ENCODE measurements around the gene TNFSF9.
"Not testable (repeated sequence)": the region's sequence is repeated elsewhere in the genome, so short reads cannot be mapped to it uniquely, and the experiment has no call there.

The TNFSF9 gene

DNA sequence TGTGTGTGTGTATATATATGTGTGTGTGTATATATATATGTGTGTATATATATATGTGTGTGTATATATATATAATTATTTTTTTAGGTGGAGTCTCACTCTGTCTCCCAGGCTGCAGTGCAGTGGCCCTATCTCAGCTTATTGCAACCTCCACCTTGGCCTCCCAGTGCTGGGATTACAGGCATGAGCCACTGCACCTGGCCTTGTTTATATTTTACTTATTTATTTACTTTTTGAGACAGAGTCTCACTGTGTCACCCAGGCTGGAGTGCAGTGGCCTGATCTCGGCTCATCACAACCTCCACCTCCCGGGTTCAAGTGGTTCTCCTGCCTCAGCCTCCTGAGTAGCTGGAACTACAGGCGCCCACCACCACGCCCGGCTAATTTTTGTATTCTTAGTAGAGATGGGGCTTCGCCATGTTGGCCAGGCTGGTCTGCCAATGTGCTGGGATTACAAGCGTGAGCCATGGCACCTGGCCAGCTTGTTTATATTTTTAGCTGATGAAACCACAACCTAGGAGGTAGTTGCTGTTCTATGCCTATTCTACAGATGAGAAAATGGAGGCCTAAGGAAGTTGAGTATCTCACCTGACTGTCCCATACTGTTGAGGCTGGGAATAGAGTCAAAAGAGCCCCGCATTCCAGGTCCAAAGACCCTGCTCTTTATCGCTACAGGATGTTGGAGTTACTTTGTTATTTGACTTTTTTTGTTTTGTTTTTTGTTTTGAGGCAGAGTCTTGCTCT, 22.6 kb upstream of the TNFSF9 start:
- not testable (repeated sequence) for DNase-seq (ENCODE audit: low spot score)

DNA sequence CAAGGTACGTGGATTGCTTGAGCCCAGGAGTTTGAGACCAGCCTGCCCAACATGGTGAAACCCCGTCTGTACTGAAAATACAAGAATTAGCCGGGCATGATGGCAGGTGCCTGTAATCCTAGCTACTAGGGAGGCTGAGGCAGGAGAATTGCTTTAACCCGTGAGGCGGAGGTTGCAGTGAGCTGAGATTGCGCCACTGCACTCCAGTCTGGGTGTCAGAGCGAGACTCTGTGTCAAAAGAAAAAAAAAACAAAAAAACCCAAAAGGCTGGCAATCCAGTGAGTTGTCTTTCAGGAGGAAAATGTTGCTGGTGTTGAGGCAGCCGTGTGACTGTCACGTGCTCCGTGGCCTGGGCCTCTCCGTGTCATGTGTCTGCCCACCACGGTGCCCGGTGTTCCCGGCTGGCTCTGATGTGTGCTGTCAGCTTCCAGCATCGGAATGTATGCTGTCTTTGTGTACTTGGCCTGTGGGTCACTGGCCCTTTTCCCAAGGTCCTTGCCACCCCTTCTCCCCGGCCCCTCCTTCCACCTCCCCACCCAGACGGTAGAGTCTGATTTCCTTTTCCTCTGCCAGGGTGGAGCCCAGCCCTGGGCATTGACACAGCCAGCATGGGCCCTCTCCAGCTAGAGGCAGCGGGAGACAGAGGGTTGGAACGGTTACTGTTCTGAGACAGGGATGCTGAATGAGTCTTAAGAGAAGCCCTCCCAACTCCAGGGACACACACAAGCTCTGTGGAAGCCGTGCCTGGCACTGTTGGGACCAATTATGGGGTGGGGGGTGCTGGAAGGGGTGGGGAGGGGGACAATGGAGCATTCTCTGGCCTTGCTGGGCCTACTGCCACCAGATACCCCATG, 21.5 kb upstream of the TNFSF9 start:
- no peak for DNase-seq (ENCODE audit: low spot score)

DNA sequence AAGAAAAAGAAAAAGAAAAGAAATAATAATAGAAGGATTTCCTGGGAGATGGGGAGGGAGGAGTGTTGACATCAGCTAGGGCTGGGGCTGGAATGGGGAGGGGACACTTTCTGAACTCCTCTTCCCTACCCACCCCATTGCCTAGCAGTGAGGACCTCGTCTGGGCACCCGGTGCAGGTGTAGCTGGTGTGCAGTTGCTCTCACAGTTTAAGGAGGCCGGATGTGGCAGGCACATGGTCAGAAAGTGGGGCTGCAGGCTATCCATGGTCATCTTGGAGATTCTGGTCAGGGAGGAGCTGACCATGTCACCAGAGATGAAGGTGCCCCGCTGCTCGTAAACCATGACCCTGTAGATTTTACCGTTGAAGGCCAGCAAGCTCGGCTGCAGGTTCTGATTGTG, 20.2 kb upstream of the TNFSF9 start:
- no peak for DNase-seq (ENCODE audit: low spot score)

DNA sequence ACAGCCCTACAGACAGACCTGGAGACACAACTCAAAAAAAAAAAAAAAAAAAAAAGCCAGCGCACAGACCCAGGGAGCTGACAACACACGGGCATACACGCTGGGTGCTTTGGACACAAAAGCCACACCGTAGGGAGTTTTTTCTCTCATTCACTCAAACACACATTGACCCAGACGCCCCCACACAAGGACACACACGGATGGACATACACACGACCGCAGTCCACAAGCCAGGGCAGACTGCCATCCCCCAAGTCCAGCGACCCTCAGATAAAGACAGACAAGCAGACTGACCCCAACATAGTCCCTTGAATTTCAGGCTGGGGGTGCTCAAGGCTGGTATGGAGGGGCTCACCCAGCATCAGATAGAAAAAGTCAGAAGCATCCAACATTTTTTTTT, 16.7 kb upstream of the TNFSF9 start:
- DNase-seq (ENCODE audit: low spot score) = no peak

DNA sequence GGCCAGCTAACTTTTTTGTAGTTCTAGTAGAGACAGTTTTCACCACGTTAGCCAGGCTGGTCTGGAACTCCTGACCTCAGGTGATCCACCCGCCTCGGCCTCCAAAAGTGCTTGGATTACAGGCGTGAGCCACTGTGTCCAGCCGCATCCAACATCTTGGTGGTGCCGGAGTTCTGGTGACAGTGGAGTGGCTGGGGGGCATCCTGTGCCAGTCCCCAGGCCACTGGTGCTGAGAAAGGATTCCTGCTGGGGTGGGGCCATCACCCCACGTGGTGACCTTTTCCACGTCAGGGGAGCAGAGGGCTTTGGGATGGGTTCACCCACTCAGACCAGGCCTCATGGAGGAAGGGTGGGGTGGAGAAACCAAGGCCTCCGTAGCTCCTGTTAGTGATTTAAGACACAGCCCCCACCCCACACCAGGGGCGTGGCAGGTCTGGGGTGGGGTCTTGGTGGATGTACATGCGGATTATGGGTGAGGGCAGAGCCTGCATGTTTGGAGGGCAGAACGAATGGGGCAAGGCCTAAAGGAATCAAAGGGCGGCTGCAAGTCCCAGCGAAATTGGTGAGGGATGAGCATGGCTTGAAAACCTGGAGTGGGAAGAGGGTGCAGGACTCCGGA, 15.8 kb upstream of the TNFSF9 start:
- no peak for DNase-seq (ENCODE audit: low spot score)

DNA sequence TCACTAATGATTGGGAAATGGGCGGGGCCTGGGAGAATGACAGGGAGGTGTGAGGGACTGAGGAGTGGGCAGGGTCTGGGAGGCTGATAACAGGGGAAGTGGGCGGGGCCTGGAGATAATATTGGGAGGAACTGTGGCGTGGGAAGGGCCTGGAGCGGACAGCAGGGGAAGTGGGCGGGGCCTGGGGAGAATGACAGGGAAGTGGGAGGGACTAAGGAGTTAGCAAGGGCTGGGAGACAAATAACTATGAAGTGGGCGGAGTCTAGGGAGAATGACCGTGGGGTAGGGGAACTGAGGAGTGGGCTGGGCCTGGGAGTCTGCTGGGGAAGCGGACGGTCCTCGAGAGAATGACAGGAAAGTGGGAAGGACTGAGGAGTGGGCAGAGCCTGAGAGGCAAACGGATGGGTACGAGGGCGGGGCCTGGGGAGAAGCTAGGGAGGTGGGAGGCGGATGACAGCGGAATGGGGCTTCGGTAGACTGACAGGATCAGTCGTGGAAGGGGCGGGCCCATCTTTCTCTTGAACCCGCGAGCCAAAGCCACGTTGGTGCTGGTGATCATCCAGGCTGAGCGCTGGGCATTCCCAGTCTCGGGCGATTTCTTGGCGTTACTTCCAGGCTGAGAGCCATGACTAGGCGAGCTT, 14.7 kb upstream of the TNFSF9 start:
- DNase-seq (ENCODE audit: low spot score) = peak; percentile 89

DNA sequence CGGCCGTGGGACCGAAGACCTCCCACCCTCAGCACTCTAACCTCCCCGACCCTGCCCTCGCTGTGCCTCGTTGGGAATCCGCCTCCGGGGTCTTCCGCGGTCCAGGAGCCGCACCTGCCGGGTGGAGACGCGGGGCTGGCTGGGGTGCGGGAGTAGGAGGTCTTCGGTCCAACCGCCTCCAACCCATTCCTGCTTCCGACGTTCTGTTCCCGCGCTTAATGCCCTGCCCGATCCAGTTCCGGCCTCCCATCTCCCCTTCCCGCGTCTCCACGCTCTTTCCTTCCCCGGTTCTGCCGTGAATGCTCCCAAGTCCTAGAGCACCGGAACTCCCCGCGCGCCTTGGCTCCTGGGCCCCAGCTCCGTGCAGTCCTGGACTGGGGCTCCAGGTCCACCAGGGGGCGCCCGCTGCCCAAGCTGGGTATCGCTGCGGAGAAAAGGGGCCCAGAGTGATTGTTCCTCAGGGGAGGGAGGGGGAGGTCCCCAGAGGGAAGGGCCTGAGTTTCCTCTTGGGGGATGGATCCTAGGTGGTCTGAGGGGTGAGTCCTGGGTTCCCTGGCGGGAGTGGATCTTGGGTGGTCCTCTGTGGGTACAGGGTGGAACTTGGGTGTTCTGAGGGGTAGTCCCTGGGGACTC, 14.1 kb upstream of the TNFSF9 start:
- peak; percentile 76 for DNase-seq (ENCODE audit: low spot score)

DNA sequence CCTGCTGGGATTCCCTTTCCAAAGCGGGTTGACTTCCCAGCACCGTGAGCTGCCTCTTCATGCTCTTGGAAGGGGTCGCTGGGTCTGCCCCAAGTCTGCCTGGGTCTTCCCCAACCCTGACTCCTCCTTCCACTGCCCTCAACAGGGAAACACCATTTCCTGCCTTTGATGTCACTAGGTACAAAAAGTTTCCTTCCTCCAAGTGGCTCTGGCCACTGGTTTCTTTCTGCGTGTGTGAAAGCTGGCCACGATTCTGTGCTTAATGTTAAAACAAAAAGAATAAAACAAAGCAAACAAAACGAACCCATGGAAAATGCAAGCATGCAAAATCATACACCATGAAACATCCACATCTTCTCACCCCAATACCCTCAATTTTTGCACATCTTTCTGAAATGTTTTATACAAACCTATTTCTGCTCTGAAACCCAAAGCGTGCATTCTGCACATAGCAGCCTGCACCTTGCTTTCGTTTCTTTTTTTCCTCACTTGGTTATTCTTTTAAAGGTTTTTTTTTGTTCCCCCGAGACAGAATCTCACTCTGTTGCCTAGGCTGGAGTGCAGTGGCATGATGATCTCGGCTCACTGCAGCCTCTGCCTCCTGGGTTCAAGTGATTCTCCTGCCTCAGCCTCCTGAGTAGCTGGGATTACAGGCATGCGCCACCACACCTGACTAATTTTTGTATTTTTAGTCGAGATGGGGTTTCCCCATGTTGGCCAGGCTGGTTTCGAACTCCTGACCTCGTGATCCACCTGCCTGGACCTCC, 12.5 kb upstream of the TNFSF9 start:
- DNase-seq (ENCODE audit: low spot score) = no peak

DNA sequence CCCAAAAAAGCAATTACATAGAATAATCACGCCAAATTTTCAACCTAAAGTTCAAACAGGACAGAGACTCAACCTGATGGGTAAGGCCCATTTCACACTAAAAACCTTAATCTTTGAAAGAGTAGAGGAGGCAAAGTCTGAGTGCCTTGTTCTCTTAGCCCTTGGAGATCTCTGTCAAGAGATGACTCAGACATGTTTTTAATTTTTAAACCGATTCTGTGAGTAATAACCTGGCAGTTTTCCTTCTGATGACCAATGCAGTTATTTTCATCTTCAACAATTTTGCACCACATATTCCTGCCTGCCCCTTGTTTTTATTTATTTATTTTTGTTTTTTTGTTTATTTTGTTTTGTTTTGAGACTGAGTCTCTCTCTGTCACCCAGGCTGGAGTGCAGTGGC, 11.5 kb upstream of the TNFSF9 start:
- DNase-seq (ENCODE audit: low spot score) = peak; percentile 65

DNA sequence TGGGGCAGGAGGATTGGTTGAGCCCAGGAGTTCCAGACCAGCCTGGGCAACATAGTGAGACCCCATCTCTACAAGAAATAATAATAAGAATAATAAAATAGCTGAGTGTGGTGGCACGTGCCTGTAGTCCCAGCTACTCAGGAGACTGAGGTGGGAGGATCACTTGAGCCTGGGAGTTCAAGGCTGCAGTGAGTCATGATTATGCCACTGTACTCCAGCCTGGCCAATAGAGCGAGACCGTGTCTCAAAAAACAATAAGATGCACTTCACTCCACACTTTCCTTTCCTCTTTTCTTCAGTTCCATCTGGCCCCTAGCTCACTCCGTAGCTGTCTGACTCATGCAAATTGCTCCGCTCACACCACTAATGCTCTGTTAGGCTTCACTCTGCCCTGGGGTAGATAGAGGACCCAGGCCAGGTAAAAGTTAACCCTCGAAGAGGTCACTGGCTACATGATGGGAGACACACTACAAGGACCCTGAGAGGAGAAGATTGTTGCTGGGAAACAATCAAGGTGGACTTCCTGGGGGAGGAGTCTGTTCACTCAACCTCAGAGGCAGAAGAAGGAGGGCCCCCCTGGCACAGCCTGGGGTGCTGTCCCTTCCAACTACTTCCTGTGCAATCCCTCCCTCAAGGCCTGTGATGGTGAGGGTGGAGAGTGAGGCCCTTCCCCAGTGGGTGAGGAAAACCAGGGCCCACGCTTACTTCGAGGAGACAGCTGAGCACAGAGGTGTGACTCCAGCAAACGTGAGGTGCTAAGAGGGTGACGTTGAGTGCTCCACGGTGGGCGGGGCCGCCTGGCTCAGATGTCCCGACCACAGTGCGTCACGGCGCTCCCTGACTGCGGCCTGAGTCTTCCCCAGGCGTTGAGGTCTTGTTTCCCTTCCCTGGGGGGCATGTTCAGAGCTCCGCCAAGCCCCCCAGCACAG, 8.8 kb upstream of the TNFSF9 start:
- DNase-seq (ENCODE audit: low spot score) = no peak

DNA sequence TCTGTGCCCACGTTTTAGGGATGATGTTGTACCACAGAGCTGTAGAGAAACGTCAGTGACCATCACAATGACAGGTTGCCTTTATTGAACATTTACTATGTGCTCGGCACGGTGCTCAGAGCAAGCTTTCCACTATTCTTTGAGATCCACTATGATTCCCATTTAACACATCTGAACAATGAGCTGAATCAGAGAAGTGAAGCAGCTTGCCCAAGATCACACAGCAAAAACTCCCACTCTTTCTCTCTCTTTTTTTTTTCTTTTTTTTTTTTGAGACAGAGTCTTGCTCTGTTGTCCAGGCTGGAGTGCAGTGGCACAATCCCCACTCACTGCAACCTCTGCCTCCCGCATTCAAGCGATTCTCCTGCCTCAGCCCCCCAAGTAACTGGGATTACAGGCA, 8.1 kb upstream of the TNFSF9 start:
- no peak for DNase-seq (ENCODE audit: low spot score)

DNA sequence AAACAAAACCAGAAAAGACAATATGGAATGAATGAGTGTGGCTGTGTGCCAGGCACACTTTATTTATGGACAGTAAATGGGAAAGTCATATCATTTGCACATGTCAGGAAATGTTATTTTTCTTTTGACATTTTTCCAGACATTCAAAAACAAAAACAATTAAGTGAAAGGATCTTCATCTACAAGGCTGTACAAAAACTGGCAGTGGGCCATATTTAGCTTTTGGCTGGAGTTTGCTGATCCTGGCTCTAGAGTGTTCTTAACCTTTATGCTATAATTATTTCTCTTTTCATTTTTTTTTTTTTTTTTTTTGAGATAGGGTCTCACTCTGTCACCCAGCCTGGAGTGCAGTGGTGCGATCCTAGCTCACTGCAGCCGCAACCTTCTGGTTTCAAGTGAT, 6.5 kb upstream of the TNFSF9 start:
- DNase-seq (ENCODE audit: low spot score) = no peak

DNA sequence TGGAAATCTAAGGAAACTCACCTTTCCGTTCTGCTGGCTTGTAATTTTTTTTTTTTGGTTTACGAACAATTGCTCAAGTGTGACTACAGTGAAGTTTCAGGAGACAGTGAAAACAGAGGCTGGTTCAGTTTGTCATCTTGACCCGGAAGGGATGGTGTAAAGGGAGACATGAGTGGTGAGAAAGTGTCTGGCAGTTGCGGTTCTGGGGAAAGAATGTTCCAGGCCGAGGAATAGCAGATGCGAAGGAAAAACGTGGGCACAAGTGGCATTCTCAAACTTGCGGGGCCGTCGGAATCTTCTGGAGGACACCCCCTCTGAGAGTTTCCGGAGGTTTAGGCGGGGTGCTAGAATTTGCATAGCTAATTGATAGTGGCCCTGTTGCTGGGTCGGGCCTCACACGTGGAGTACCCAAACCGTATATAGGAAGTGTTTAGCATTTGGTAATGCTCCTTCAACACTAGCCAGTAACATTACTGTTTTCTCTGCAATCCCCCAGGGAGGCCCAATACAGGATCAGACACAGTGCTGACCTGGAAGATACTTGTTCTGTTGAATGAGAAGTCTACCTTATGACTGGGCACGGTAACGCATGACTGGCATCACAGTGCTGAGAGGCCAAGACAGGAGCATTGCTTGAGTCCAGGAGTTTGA, 2.8 kb upstream of the TNFSF9 start:
- DNase-seq (ENCODE audit: low spot score) = no peak

DNA sequence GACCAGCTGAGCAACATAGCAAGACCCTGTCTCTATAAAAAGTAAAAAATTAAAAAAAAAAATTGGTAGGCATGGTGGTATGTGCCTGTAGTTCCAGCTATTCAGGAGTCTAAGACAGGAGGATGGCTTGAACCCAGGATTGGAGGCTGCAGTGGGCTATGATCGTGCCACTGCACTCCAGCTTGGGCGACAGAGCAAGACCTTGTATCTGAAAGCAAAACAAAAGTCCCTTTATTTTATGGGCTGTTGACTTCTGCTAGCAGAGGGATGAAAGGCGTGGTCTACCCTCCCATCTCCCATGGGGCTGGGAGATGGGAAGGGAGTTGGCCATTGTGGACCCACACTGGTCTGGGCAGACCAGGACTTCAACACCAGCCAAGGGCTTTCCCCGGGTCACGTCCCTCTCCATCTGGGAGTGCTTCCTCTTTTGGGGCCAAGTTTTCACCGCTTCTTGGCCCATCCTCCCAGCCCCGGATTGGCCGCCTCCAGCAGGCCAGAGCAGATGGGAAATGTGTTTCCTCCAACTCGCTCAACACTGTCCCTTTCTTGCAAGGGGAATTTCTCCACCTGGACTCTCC, 2.2 kb upstream of the TNFSF9 start:
- DNase-seq (ENCODE audit: low spot score) = no peak

DNA sequence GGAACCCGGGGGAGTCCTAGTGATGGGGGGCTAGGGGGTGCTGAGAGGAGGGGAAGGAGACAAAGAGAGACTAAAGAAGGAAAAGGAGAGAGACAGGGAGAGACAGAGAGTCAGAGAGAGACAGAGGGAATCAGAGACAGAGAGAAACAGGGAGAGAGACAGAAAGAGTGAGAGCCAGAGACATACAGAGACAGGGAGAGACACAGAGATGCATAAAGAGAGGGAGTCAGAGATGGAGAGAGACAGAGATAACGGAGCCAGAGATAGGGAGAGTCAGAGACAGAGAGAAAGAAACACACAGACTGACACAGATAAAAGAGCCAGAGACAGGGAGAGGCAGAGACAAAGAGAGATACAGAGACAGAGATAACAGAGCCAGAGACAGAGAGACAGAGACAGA, 1.5 kb upstream of the TNFSF9 start:
- no peak for DNase-seq (ENCODE audit: low spot score)

DNA sequence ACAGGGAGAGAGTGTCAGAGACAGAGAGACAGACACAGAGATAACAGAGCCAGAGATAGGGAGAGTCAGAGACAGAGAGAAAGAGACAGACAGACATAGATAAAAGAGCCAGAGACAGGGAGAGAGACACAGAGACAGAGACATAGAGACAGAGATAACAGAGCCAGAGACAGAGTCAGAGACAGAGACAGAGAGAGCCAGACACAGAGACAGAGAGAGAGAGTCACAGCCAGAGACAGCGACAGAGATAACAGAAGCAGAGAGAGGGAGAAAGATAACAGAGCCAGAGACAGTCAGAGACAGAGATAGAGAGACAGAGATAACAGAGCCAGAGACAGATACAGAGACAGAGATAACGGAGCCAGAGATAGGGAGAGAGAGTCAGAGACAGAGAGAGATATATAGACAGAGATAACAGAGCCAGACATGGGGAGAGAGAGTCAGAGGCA, 865 bp upstream of the TNFSF9 start:
- DNase-seq (ENCODE audit: low spot score) = no peak

DNA sequence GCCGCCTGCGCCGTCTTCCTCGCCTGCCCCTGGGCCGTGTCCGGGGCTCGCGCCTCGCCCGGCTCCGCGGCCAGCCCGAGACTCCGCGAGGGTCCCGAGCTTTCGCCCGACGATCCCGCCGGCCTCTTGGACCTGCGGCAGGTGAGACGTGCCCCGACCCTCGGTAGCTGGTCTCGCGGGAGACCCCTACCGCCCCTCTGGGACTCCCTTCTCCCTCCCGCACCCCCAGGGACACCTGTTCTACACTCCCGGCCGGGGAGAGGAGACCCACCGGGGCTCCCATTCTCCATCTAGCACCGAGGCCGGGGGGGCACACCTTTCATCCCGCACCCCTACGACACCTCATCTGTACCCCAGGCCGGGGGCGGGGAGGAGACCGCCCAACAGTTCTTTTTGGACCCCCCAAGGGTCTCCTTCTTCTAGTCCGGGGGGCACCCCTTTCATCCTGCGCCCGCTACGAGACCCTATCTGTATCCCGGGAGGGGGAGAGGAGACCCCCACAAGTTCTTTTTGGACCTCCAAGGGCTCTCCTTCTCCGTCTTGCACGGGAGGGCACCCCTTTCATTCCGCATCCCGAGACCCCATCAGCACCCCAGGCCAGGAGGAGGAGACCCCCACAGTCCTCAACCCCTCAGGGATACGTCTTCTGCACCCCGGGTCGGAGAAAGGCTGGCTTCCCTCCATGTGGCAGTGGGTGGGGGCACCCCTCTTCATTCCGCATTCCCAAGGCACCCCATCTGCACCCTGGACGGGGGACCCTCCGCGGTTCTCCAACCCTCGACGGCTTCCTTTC, 533 bp downstream of the TNFSF9 start:
- DNase-seq (ENCODE audit: low spot score) = no peak

DNA sequence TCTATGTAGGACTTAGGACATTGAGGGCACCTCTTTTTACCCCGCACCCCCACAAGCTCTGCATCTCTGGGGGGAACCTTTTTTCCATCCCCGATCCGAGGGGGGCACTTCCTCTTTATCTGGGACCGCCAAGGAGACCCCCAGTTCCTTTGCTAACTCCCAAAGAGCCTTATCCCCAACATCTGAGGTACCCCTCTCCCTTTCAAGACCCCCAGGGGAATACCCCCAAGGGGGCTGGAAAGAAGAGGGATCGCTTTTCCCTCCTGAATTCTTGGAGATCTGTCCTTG, 1.1 kb downstream of the TNFSF9 start:
- no peak for DNase-seq (ENCODE audit: low spot score)
